ENCODE measurements around the gene NRIP1. TPM values are rescaled to one million over a fixed set of nuclear protein-coding genes. Genes with fewer than 3 reads are reported as not detected.

The NRIP1 gene
- total and polyA plus RNA-seq, 2 of the 8 experiments (the other 6 are each of a cell fraction or from before 2014, with no cell fraction given) = 1.5 to 9.3 TPM

DNA sequence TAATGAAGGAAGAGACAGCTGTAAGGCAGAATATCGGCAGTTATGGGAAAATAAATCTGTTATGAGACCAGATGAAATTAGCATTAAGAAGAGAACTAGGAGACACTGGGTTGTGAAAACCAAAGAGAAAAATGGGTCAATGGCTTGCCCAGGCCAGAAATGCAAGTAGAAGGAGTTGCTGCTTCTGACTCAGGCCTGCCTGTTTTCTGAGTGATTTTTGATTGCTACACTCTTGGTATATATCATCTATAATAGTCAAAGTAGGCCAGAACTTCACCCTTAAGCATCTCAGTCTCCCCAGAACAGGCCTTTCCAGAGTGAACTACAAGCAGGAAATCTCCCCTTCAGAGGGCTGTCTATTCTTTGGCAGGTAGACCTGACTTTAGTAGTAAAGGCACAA, 107.0 kb downstream of the NRIP1 start (continued):
- TF ChIP-seq, protein P1, sequence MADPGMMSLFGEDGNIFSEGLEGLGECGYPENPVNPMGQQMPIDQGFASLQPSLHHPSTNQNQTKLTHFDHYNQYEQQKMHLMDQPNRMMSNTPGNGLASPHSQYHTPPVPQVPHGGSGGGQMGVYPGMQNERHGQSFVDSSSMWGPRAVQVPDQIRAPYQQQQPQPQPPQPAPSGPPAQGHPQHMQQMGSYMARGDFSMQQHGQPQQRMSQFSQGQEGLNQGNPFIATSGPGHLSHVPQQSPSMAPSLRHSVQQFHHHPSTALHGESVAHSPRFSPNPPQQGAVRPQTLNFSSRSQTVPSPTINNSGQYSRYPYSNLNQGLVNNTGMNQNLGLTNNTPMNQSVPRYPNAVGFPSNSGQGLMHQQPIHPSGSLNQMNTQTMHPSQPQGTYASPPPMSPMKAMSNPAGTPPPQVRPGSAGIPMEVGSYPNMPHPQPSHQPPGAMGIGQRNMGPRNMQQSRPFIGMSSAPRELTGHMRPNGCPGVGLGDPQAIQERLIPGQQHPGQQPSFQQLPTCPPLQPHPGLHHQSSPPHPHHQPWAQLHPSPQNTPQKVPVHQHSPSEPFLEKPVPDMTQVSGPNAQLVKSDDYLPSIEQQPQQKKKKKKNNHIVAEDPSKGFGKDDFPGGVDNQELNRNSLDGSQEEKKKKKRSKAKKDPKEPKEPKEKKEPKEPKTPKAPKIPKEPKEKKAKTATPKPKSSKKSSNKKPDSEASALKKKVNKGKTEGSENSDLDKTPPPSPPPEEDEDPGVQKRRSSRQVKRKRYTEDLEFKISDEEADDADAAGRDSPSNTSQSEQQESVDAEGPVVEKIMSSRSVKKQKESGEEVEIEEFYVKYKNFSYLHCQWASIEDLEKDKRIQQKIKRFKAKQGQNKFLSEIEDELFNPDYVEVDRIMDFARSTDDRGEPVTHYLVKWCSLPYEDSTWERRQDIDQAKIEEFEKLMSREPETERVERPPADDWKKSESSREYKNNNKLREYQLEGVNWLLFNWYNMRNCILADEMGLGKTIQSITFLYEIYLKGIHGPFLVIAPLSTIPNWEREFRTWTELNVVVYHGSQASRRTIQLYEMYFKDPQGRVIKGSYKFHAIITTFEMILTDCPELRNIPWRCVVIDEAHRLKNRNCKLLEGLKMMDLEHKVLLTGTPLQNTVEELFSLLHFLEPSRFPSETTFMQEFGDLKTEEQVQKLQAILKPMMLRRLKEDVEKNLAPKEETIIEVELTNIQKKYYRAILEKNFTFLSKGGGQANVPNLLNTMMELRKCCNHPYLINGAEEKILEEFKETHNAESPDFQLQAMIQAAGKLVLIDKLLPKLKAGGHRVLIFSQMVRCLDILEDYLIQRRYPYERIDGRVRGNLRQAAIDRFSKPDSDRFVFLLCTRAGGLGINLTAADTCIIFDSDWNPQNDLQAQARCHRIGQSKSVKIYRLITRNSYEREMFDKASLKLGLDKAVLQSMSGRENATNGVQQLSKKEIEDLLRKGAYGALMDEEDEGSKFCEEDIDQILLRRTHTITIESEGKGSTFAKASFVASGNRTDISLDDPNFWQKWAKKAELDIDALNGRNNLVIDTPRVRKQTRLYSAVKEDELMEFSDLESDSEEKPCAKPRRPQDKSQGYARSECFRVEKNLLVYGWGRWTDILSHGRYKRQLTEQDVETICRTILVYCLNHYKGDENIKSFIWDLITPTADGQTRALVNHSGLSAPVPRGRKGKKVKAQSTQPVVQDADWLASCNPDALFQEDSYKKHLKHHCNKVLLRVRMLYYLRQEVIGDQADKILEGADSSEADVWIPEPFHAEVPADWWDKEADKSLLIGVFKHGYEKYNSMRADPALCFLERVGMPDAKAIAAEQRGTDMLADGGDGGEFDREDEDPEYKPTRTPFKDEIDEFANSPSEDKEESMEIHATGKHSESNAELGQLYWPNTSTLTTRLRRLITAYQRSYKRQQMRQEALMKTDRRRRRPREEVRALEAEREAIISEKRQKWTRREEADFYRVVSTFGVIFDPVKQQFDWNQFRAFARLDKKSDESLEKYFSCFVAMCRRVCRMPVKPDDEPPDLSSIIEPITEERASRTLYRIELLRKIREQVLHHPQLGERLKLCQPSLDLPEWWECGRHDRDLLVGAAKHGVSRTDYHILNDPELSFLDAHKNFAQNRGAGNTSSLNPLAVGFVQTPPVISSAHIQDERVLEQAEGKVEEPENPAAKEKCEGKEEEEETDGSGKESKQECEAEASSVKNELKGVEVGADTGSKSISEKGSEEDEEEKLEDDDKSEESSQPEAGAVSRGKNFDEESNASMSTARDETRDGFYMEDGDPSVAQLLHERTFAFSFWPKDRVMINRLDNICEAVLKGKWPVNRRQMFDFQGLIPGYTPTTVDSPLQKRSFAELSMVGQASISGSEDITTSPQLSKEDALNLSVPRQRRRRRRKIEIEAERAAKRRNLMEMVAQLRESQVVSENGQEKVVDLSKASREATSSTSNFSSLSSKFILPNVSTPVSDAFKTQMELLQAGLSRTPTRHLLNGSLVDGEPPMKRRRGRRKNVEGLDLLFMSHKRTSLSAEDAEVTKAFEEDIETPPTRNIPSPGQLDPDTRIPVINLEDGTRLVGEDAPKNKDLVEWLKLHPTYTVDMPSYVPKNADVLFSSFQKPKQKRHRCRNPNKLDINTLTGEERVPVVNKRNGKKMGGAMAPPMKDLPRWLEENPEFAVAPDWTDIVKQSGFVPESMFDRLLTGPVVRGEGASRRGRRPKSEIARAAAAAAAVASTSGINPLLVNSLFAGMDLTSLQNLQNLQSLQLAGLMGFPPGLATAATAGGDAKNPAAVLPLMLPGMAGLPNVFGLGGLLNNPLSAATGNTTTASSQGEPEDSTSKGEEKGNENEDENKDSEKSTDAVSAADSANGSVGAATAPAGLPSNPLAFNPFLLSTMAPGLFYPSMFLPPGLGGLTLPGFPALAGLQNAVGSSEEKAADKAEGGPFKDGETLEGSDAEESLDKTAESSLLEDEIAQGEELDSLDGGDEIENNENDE (IDR thresholded peaks at IDR 0.05; ENCODE audit: insufficient replicate concordance, low read length) = no peak
- TF ChIP-seq POLR2A (IDR thresholded peaks at IDR 0.05; ENCODE audit: control extremely low read depth in 1 of 2, low read depth in 2 of 2, low read length in 2 of 2) (no peak), ZNF274 (IDR thresholded peaks at IDR 0.05; ENCODE audit: borderline replicate concordance, extremely low read depth, low read length) (no peak), RAD21 (IDR thresholded peaks at IDR 0.05 in 1 of 2, conservative IDR thresholded peaks at IDR 0.05 in 1 of 2; ENCODE audit: low read depth in 2 of 2, low read length in 2 of 2) (no peak), KDM1A (IDR thresholded peaks at IDR 0.05; ENCODE audit: borderline replicate concordance, low read length) (no peak), FOSL1 (IDR thresholded peaks at IDR 0.05; ENCODE audit: insufficient read depth, low read depth, low read length) (no peak)
